Suppressor macrophage treated with lipopolysaccharide for 4 hours (primary cell): ENCODE data around the gene SIGLEC8.
"Not testable (repeated sequence)": the region's sequence is repeated elsewhere in the genome, so short reads cannot be mapped to it uniquely, and the experiment has no call there.

Experiments used
- DNase-seq: peaks from one replicate; pipeline ENCODE4 v3.0.0-alpha.2; 2020

Gene SIGLEC8

DNA sequence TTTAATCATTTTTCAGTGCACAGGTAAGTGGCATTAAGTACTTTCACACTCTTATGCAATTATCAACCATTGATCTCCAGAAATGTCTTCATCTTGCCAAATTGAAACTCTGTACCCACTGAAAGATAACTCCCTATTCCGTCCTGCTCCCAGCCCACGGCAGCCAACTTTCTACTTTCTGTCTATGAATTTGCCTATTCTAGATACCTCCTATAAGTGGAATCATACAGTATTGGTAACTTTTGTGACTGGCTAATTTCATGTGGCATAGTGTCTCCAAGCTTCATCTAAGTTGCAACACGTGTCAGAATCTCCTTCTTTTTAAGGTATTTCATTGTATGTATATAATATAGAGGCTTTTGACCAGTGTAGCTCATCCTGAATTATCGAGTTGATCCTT is 14.4 kb upstream of the SIGLEC8 start:
- DNase-seq = no peak

DNA sequence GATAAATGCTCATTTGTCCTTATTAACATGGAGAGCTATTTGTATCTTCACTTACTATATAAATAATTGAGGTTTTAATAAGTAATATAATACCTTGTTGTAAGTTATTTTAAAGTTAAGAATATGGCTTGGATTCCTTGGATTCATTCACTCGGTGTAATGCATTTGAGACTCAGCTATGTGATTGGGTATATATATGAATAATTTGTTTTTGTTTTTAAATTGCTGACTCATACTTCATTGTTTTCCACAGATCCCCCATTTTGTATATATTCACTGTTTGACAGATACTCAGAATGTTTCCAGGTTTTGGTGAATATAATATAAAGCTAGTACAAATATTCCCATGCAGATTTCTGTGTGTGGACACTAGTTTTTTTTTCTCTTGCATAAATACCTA is 13.3 kb upstream of the SIGLEC8 start:
- no peak for DNase-seq

DNA sequence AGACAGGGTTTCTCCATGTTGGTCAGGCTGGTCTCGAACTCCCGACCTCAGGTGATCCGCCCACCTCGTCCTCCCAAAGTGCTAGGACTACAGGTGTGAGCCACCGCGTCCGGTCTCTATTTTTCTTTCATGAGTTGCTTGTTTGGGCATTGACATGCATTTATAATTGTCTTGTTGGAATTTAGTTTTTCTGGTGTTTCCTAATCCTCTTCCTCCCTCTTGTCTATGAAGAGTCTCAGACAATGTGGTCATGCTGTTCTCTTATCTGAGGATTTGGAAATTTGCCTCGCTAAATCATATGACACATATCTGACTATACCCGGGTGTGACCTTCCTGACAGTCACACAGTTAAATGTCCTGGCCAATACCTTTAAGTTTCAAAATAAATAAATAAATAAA is 12.7 kb upstream of the SIGLEC8 start:
- DNase-seq = peak; percentile 29

DNA sequence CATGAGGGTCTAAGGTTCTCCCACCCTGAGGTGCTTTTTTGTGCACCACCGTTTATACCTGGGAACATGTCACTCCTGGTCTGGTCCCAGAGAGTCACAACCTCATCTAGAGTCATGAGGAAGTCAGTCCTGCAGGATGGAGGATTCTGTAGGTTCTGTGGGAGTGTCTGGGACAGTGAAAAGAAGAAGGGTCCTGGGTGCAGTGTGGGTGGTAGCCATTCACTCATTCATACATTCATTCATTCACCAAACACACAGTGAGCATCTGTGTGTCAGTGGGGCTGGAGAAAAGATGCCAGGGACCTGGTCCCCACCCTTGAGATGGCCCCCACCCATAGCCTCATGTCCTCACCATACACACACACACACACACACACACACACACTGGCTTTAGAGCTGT is 11.4 kb upstream of the SIGLEC8 start:
- no peak for DNase-seq

DNA sequence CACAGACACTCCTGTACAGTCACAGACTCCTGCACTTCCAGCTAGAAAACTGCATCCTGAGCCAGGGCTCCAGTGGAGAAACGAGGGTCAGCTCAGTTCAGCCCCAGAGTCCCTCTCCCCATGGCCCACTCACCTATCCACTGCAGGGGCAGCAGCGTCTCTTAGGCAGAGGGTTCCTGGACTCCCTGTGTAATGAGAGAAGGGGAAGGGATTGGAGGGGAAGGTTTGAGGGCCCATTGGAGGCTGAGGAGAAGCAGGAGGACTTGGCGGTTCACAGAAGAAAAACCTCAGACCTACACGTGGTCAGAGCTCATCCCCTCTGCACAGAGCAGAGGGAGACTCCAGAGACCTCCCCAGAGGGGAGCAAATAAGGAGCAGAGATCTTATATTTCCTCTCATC is 10.9 kb upstream of the SIGLEC8 start:
- no peak for DNase-seq

DNA sequence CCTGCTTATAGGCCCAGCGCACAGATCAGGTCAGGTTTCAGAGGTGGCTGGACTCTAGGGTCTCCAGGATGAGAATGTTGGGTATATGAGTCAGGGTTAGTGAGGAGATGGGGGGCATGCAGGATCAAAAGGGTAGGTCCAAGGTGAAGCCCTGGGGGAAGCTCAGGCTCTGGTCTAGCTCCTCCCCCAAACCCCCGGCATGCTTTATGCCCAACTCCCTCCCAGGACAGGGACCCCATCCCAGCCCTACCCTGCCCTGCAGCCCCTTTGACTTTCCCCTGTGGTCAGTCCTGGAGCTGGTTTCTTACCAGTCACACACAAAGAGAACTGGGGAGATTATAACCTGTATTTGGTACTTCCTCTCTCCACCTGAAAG is 10.3 kb upstream of the SIGLEC8 start:
- DNase-seq = no peak

DNA sequence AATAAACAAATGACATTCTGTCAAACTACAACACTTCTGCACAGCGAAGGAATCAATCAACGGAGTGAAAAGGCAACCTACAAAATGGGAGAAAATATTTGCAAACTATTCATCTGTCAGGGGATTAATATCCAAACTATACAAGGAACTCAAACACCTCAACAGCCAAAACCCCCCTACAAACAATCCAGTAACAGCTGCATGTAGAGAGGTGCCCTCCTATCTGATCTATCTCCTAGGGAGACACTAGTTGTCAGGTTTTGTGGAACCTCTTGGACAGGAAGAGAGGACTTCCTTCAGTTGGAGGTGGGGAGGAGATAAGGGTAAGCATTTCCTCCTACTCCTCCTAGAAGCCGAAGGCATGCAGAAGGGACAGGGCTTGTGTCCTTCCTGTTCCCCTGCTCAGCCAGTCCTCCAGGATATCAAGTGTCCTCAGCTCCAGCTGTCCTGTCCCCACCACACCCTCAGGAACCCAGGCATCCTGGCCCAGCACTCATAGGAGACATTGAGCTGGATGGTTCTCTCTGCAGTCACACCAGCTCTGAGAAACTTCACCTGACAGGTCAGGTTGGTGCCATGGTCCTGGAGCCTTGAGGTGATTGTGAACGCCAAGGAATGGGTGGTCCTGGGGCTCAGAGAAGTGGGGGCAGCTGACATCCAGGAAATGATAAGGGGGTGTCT is 9.8 kb upstream of the SIGLEC8 start:
- DNase-seq = no peak

DNA sequence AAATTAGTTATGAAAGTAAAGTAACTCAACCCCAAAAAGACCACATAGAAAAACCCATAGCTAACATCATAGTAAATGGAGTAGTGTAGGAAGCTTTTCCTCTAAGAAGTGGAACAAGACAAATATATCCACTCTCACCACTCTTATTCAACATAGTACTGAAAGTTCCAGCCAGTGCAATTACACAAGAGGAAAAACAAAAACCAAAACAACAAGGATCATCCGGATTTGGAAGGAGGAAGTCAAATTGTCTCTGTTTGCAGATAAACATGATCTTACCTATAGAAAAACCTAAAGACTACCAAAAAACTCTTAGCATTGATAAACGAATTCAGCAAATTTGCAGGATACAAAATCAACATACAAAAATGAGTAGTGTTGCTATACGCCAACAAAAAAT is 8.5 kb upstream of the SIGLEC8 start:
- DNase-seq = peak; percentile 45

DNA sequence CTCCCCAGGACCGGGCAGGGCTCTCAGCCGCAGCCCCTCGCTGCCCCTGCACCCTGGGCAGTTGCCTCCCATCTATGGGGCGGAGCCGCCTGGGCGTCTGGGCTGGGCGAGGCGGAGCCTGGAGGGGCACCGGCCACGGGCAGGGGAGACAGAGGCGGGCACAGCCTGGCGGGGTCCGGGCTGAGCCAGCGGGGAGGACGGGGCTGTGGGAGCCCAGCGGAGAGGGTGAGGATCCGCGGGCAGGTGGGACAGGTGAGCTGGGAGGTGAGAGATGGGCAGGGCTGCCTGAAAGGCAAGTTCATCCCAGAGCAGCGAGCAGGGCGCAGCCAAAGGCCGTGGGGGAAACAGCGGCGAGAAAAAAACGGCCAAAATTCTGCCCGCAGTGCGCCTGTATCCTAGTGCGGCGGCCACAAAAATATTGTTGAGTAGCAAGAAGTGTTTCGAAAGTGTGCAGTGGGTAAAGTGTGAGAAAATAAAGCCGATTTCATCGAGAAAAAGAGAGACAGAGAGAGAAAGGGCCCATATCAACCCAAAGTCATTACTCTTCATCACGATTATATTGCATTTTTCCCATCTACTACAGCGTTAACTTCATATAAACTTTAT is 5.8 kb upstream of the SIGLEC8 start:
- not testable (repeated sequence) for DNase-seq

DNA sequence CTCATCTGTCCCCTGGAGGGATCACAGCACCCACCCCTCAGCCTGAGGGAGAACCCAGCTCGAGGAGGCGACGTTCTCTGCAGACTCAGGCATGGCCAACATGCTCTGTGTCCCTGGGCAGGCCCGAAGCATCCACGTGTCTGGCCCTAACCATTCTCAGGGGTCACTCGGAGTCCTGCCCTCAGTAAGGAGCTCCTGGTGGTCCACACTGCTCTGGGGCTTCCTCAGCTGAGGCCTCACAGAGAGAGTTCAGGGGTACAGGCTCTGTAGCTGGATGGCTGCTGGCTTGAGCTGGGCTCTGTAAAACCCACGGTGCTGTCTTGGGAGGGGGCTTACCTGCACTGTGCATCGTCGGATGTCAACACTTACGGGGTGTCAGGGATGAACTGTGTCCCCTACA is 4.4 kb upstream of the SIGLEC8 start:
- no peak for DNase-seq

DNA sequence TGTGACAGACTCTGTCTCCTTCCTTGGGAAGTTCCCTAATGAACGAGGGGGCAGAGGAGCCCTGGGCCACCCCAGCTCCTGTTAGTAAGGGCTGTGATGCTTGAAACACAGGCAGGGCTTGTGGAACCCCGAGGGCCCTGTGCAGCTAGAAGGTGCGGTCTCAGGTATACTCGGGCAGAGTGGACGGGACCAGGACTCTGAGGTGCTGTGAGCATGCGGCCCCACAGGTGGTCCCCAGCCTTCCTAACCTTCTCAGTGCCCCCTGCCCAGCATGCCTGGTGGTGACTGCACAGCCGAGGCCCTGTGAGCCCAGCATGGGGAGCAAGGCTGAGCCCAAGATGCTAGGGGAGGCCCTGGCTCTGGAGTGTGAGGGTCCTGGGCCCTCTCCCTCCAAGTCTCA is 4.0 kb upstream of the SIGLEC8 start:
- DNase-seq = no peak

DNA sequence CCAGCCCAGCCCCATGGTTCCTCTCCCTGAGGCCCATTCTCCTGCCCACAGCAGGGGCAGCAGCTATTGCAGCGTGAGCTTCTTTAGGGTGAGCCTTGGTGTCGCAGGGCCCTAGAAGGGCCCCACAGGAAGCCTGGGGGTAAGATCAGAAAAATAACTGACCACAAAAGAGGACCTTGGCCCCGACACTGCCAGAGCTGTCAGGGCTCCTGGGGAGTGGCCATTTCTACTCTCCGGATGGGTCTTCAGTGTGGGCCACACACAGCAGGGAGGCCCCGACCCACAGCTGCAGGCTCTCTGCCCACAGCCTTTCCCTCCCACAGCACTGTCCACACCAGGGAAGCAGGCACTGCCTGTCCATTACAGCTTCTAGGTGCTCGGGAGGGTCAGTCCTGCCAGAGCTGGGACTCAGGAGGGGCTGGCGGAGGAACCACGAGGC is 3.5 kb upstream of the SIGLEC8 start:
- DNase-seq = no peak

DNA sequence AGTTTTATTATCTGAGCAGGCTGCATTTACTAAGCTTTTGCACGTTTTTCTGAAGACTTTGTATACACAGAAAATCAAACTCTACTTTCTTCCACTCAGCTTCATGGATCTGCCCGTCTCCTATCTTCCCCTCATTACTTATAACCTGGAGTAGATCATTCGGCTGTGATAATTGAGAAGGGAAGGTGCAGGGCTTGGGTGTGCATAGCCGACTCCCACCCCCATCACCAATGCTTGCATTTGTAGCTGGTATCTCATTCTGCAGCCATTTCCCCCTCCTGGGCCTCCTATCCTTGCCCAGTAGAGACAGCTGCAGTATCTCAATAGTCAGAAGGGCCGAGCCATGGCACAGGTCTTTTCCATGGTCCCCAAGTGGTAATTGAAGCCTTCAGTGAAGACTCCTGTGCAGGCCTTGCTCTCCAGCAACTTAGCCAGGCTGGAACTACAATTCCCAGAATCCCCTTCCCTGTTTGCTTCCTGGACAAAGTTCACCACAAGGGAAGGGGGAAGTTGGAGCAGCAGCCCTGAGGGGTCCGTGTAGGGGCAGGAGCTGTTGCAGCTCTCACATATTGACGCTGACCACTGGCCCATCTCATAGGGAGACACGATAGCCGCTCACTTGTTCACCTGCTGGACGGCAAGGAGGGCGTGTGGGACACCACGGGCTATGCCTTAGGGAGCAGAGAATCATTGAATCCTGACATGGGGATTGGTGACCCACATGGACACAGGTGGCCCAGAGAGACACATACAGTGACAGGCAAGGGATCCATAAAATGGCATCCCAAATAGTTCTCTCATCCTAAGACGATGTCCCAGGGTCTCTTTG is 2.1 kb upstream of the SIGLEC8 start:
- peak; percentile 41 for DNase-seq

DNA sequence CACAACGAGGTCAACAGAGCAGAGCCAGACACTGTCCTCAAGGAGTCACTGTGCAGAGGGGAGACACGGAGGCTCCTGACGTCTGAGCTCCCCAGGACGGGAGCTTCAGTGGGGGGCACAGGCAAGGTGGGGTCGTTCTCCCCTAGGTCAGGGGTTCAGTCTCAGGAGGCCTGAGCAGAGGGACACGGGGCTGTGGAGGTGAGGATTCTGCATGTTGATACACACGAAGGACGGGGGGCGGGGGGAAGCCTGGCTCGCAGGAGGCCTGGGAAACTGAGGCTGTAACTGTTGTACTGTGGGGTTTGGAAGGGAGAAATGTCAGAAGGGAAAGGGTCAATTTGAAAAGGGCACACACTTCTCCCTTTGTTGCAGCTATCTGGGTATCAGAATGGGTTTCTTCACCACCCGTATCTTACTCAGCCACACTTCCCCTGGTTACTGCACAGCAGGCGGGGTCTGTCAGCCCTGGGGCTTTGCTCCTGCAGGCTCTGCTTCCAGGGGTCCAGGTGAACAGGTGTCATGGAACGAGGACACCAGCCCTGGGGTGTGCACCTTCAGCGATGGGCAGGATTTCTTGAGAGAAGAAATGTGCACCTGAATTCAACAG is 748 bp upstream of the SIGLEC8 start:
- no peak for DNase-seq

DNA sequence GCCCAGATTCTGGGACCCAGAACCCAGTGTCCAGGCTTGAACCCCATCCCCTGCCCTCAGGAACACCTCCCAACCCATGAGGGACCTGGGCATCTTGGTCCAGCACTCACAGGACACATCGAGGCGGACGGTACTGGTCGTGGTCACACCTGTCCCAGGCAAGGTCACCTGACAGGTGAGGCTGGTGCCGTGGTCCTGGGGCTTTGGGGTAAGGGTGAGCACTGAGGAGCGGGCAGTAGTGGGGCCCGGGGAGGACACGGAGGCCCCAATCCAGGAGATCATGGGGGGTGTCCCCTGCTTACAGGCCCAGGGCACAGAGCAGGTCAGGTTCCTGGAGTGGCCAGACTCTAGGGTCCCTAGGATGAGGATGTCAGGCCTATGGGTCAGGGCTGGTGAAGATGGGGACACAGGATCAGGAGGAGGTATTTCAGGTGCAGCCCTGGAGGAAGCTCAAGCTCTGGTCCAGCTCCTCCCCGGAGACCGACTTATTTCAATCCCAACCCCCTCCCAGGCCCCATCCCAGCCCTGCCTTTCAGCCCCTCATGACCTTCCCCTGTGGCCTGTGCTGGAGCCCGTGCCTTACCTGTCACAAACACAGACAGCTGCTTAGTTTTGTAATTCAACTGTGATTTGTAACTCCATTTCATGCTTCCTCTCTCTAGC is 772 bp downstream of the SIGLEC8 start:
- no peak for DNase-seq

DNA sequence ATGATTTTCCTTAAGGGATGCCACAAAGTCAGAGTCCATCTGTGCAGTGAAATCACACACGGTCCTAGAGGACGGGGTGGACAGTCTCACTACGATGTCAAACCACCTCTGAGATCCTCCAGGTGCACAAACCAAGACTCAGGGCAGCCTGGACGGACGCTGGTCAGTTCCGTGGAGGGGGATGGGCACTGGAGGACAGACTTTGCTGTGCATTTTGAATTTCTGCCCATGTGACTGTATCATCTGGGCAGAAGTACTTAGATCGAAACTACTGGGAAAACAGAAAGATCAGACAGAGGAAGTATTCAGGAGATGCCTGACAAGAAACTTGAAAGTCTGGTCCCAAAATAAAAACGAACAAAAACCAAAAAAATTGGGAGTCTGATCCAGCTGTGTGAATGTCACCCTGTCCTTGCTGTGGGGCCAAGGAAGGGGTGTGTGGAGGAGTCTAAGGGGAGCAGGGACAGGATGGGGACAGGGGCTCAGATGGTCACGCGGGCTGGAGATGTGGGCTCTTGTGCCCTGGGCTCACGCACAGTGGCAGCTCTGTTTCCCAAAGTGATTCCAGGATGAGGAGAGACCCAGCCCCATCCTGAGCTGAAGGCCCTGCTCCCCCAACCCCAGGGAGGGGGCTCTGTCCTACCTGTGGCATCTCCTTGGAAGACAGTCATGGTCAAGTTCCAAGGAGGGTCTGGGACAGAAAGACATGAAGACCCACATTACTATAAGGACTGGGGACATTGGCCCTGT is 1.5 kb downstream of the SIGLEC8 start:
- no peak for DNase-seq

DNA sequence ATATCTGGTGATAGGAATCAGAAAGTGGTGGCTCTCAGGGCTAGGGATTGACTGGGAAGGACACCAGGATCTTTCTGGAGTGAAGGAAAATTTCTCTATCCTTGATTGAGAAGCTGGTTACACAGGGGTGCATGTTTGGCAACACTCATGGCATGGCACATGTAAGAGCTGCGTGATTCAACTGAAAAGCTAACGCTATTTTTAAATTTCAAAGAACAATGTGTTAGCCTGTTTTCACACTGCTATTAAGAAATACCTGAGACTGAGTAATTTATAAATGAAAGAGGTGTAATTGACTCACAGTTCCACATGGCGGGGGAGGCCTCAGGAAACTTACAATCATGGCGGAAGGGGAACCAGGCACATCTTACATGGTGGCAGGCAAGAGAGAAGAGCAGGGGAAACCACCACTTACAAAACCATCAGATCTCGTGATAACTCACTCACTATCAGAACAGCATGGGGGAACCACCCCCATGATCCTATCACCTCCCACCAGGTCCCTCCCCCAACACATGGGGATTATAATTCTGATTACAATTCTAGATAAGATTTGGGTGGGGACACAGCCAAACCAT is 7.4 kb downstream of the SIGLEC8 start:
- no peak for DNase-seq

DNA sequence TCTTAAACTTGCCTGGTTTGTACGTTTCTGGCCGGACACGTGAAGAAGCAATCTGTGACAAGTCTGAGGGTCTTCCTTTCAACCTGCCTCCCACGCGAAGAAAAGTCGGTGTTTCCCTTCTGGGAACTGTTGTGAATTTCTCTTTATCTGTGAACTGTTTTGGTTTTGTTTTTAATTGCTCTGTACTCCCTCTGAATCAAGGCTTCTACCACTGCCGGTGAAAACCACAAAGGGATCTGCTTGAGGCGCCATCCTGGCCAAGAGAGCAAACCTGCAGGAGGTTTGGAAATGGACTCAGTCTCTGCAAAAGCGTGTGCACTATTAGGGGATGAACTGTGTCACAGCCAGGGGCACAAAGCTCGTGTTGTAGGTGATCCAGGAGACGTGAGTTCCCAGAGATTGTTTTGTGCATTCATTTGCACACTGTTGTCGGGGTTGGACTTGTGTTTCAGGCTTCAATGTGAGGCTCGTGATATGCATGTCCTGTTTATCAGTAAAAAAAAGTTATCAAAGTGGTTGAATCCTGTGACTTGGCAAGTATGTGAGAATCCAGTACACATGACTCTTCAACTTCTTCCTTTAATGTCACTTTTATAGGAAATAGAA is 9.7 kb downstream of the SIGLEC8 start:
- peak; percentile 29 for DNase-seq

DNA sequence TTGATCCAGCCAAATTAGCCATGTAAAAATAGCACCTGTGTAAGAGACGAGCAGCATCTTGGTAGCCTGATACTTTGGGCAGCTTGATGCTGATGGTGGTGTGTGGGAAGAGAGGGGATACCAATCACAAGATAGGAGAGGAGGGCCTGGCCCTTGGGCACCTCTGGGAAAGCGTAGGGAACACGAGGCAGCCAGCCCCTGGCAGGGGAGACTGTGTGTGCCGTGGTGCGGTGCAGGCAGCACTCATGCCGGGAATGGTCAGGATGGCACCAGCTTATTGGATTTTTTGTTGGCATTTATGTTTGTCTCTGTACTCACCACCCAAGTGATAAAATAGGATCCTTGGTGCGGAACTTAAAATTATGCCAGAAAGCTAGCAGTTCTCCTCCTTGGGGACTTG is 10.2 kb downstream of the SIGLEC8 start:
- DNase-seq = no peak

DNA sequence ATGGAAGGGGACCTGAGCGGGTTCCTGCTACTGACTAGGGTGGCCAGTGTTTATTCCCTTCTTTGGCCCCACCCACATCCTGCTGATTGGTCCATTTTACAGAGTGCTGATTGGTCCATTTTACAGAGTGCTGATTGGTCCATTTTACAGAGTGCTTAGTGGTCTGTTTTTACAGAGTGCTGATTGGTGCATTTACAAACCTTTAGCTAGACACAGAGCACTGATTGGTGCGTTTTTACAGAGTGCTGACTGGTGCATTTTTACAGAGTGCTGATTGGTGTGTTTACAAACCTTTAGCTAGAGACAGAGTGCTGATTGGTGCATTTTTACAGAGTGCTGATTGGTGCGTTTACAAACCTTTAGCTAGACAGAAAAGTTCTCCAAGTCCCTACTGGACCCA is 10.7 kb downstream of the SIGLEC8 start:
- not testable (repeated sequence) for DNase-seq
